ENCODE results near the gene POLH. TPM values are rescaled to one million over a fixed set of nuclear protein-coding genes. Genes with fewer than 3 reads are reported as not detected.
"Not testable (repeated sequence)": the region's sequence is repeated elsewhere in the genome, so short reads cannot be mapped to it uniquely, and the experiment has no call there.

POLH gene
- total RNA-seq, 1 experiment from 2014 or later = 8.2 TPM

DNA sequence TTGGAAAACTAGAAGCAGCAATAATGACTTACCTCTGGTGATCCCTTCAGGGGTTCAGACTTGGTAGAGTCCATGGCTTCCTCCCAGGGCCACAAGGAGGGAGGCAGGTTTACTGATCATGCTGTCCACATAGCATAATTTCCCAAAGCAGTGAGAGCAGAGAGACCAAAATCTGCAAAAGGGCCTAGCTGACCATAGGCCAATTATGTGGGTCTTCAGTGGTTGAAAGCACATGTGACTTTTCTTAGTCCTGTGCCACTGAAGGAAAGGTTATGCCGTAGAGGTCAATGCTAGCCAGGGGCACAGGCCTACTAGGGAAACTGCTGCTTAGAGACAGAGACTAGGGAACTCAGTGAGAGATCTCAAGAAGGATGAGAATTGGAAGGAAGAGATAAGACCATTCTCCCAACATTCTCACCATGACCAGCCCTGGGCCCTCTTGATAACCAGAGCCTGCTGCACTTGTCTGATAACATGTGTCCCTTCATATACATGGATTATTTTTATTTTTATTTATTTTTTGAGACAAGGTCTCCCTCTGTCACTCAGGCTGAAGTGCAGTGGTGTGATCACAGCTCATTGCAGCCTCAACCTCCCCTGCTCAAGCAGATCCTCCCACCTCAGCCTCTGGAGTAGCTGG, 55.1 kb downstream of the POLH start:
- Histone ChIP-seq H3K36me3 (ENCODE audit: low read depth, low read length) (peaks cover 2% of the 10 kb centered on the region; the same call in 1 of the 2 replicates), H3K9me2 (replicated peaks; ENCODE audit: low read length) (no peaks in the 10 kb centered on the region), H3K27ac (ENCODE audit: low read length) (peak overlapping the region; percentile 85), H3K27me3 (ENCODE audit: low read length) (no peaks in the 10 kb centered on the region), H2AFZ (ENCODE audit: low read length) (no peak overlapping the region), H3K79me2 (ENCODE audit: low read length) (peaks cover 34% of the 10 kb centered on the region), H3K9me3 (ENCODE audit: low read length) (no peaks in the 10 kb centered on the region), H3K9ac (ENCODE audit: low read length) (no peak overlapping the region), H4K20me1 (ENCODE audit: low read length) (no peaks in the 10 kb centered on the region), H3K4me3 (ENCODE audit: low read length) (no peak overlapping the region), H3K4me2 (ENCODE audit: low read length) (peak overlapping the region; percentile 98; the same call in 1 of the 2 replicates), H3F3A (ENCODE audit: low read length, unreplicated experiment) (no peaks in the 10 kb centered on the region), H3K4me1 (ENCODE audit: insufficient read depth, low read length) (peaks cover 32% of the 10 kb centered on the region)
- intact Hi-C loops (cut with micrococcal nuclease) = no loop called here
- CTCF ChIA-PET = no interaction called here
- DNase-seq = no peak
- POLR2A ChIA-PET (ENCODE audit: unreplicated experiment) = no interaction called here
- no TSS peak for BruUV-seq (replicated peaks)
- TF ChIP-seq EZH2phosphoT487 (IDR thresholded peaks at IDR 0.05; ENCODE audit: borderline replicate concordance, low read length) (no peak), EZH2 (IDR thresholded peaks at IDR 0.05; ENCODE audit: low read length, unreplicated experiment) (no peak)
- TF ChIP-seq, protein P1, sequence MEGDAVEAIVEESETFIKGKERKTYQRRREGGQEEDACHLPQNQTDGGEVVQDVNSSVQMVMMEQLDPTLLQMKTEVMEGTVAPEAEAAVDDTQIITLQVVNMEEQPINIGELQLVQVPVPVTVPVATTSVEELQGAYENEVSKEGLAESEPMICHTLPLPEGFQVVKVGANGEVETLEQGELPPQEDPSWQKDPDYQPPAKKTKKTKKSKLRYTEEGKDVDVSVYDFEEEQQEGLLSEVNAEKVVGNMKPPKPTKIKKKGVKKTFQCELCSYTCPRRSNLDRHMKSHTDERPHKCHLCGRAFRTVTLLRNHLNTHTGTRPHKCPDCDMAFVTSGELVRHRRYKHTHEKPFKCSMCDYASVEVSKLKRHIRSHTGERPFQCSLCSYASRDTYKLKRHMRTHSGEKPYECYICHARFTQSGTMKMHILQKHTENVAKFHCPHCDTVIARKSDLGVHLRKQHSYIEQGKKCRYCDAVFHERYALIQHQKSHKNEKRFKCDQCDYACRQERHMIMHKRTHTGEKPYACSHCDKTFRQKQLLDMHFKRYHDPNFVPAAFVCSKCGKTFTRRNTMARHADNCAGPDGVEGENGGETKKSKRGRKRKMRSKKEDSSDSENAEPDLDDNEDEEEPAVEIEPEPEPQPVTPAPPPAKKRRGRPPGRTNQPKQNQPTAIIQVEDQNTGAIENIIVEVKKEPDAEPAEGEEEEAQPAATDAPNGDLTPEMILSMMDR (conservative IDR thresholded peaks at IDR 0.05; ENCODE audit: low read depth, low read length) = no peak
- ATAC-seq = no peak

DNA sequence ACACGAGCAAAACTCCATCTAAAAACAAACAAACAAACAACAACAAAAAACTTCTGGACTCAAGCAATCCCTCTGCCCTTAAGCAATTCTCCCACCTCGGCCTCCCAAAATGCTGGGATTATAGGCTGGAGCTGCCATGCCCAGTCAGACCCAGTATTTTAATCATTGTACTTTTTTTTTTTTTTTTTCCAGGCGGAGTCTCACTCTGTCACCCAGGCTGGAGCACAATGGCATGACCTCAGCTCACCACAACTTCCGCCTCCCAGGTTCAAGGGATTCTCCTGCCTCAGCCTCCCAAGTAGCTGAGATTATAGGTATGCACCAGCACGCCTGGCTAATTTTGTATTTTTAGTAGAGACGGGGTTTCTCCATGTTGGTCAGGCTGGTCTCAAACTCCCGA, 57.0 kb downstream of the POLH start:
- POLR2A ChIA-PET (ENCODE audit: unreplicated experiment); intact Hi-C loops (cut with micrococcal nuclease): not testable (repeated sequence)

DNA sequence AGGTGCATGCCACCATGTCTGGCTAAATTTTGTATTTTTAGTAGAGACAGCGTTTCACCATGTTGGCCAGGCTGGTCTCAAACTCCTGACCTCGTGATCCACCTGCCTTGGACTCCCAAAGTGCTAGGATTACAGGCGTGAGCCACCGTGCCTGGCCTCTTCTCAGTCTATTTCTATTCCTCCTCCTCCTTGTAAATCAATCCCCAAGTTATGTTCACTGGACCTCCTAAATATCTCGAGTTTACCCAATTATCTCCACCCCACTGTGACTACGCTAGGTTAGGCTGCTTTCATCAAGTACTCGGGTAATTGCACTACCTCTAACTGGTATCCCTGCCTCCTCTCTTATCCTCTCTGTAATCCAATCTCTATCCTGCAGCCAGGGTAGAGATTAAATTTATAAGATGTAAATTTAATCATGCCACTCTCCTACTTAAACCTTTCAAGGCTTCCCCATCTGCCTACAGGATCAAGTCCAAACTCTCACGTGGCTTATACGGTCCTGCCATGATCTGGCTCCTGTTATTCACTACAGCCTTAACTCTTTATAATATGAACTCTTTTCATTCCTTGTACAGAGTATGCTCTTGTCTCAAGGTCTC, 58.8 kb downstream of the POLH start:
- Histone ChIP-seq H2AFZ (ENCODE audit: low read length) (peak overlapping the region; percentile 93), H3K9ac (ENCODE audit: low read length) (peak overlapping the region; percentile 88; the same call in 1 of the 2 replicates), H3K4me2 (ENCODE audit: low read length) (peak overlapping the region; percentile 95), H3K27ac (ENCODE audit: low read length) (no peak overlapping the region), H3K4me3 (ENCODE audit: low read length) (no peak overlapping the region), H3K27me3 (ENCODE audit: low read length) (no peaks in the 10 kb centered on the region), H4K20me1 (ENCODE audit: low read length) (peaks cover 4% of the 10 kb centered on the region; the same call in 1 of the 2 replicates), H3F3A (ENCODE audit: low read length, unreplicated experiment) (no peaks in the 10 kb centered on the region), H3K79me2 (ENCODE audit: low read length) (peaks cover 45% of the 10 kb centered on the region), H3K4me1 (ENCODE audit: insufficient read depth, low read length) (peaks cover 33% of the 10 kb centered on the region), H3K9me2 (replicated peaks; ENCODE audit: low read length) (no peaks in the 10 kb centered on the region), H3K9me3 (ENCODE audit: low read length) (no peaks in the 10 kb centered on the region), H3K36me3 (ENCODE audit: low read depth, low read length) (peaks cover 12% of the 10 kb centered on the region)
- ATAC-seq = no peak
- TF ChIP-seq EZH2 (IDR thresholded peaks at IDR 0.05; ENCODE audit: low read length, unreplicated experiment) = no peak
- no peak for TF ChIP-seq EZH2phosphoT487 (IDR thresholded peaks at IDR 0.05; ENCODE audit: borderline replicate concordance, low read length)
- TF ChIP-seq, protein P1 (conservative IDR thresholded peaks at IDR 0.05; ENCODE audit: low read depth, low read length) = no peak
- POLR2A ChIA-PET (ENCODE audit: unreplicated experiment) = interaction anchor here (0.6 kb wide), 1 partner anchor 159 kb away, joined by 5 read pairs; no protein-coding TSS in a partner anchor
- intact Hi-C loops (cut with micrococcal nuclease) = no loop called here
- BruUV-seq (replicated peaks) = no TSS peak
- DNase-seq = no peak
- CTCF ChIA-PET = no interaction called here

More for the DNA sequence above, 57.0 kb downstream of the POLH start:
- H2AFZ ChIP-seq (ENCODE audit: low read length); CTCF ChIA-PET; H3K9me2 ChIP-seq (replicated peaks; ENCODE audit: low read length); H3K4me2 ChIP-seq (ENCODE audit: low read length); H3F3A ChIP-seq (ENCODE audit: low read length, unreplicated experiment); H4K20me1 ChIP-seq (ENCODE audit: low read length); DNase-seq; H3K36me3 ChIP-seq (ENCODE audit: low read depth, low read length); H3K4me3 ChIP-seq (ENCODE audit: low read length); BruUV-seq (replicated peaks); H3K9ac ChIP-seq (ENCODE audit: low read length); ATAC-seq; H3K27ac ChIP-seq (ENCODE audit: low read length); H3K27me3 ChIP-seq (ENCODE audit: low read length); H3K9me3 ChIP-seq (ENCODE audit: low read length): not testable (repeated sequence)
- peaks cover 30% of the 10 kb centered on the region for H3K4me1 ChIP-seq (ENCODE audit: insufficient read depth, low read length)
- peaks cover 35% of the 10 kb centered on the region for H3K79me2 ChIP-seq (ENCODE audit: low read length)
